Measurements from ENCODE around the gene DPH5. TPM values are rescaled to one million over a fixed set of nuclear protein-coding genes. Genes with fewer than 3 reads are reported as not detected.

DPH5 gene
- total and polyA plus RNA-seq, 2 donors (not counting 3 experiments of a cell fraction or from before 2014, with no cell fraction given): 37.2 to 43.6 TPM

GRCh38 chr1:101041300-101041699 is 15.7 kb upstream of the DPH5 start:
- dilution Hi-C loops (cut with MboI; ENCODE audit: extremely low pct_ligation_motif_present, low sequenced_read_pairs) (no loop called here), intact Hi-C loops (cut with micrococcal nuclease) (no loop called here)
- ChIA-PET POLR2A (no interaction called here), CTCF (no interaction called here)
- H3K27ac ChIP-seq (ENCODE audit: insufficient read depth, low read depth, low read length): no peak overlapping the region
- peaks cover 3% of the 10 kb centered on the region for H3K4me1 ChIP-seq (ENCODE audit: control insufficient read depth, extremely low read depth, insufficient read depth, low read length)
- H3K36me3 ChIP-seq (ENCODE audit: control insufficient read depth in 2 of 2, extremely low read depth in 1 of 2, insufficient read depth in 2 of 2, low read length in 2 of 2): peaks cover 3 to 4% of the 10 kb centered on the region in 2 experiments
- H2AFZ ChIP-seq (ENCODE audit: low read depth, low read length): no peak overlapping the region
- peaks cover 2% of the 10 kb centered on the region for H3K9me3 ChIP-seq (replicated peaks; ENCODE audit: control insufficient read depth, insufficient read depth, low read length)
- H3K9me1 ChIP-seq (replicated peaks; ENCODE audit: control insufficient read depth, extremely low read depth, insufficient read depth, low read length): no peaks in the 10 kb centered on the region
- H3K27me3 ChIP-seq (ENCODE audit: control insufficient read depth in 2 of 2, insufficient read depth in 2 of 2, low read length in 2 of 2): no peaks in the 10 kb centered on the region
- no peak overlapping the region for H3K4me2 ChIP-seq (ENCODE audit: insufficient read depth, low read length)
- TF ChIP-seq JUN (IDR thresholded peaks at IDR 0.05; ENCODE audit: borderline replicate concordance, insufficient read depth, insufficient read length, low read depth) (no peak), MAX (IDR thresholded peaks at IDR 0.05; ENCODE audit: insufficient read depth, insufficient read length) (no peak), CTCF (IDR thresholded peaks at IDR 0.05; ENCODE audit: extremely low read depth in 1 of 2, insufficient read depth in 1 of 2, low read depth in 1 of 2, low read length in 2 of 2) (no peak), FOS (IDR thresholded peaks at IDR 0.05; ENCODE audit: borderline replicate concordance, insufficient read depth, low read length) (no peak), EZH2 (IDR thresholded peaks at IDR 0.05; ENCODE audit: borderline replicate concordance, low read depth, low read length, severe bottlenecking) (no peak), POLR2A (IDR thresholded peaks at IDR 0.05; ENCODE audit: low read depth, low read length) (no peak)
- DNase-seq (ENCODE audit: low read depth, low spot score) (no peak), FAIRE-seq (no peak)
- H3K9ac ChIP-seq (replicated peaks; ENCODE audit: extremely low read depth, insufficient read depth, low read length): no peak overlapping the region
- H4K20me1 ChIP-seq (replicated peaks; ENCODE audit: control insufficient read depth, extremely low read depth, insufficient read depth, low read length): no peaks in the 10 kb centered on the region
- peaks cover 4% of the 10 kb centered on the region for H3K79me2 ChIP-seq (ENCODE audit: control insufficient read depth, insufficient read depth, low read length)
- BruUV-seq (replicated peaks): no TSS peak
- H3K4me3 ChIP-seq (replicated peaks in 1 of 3; ENCODE audit: insufficient read depth in 1 of 3, low read depth in 1 of 3, low read length in 3 of 3): no peak overlapping the region

GRCh38 chr1:101040666-101041065 is 15.1 kb upstream of the DPH5 start:
- H3K4me2 ChIP-seq (ENCODE audit: insufficient read depth, low read length): no peak overlapping the region
- peaks cover 8% of the 10 kb centered on the region for H3K79me2 ChIP-seq (ENCODE audit: control insufficient read depth, insufficient read depth, low read length)
- ChIA-PET POLR2A (no interaction called here), CTCF (no interaction called here)
- no peak overlapping the region for H3K27ac ChIP-seq (ENCODE audit: insufficient read depth, low read depth, low read length)
- no peak for FAIRE-seq
- dilution Hi-C loops (cut with MboI; ENCODE audit: extremely low pct_ligation_motif_present, low sequenced_read_pairs) (no loop called here), intact Hi-C loops (cut with micrococcal nuclease) (no loop called here)
- peaks cover 3% of the 10 kb centered on the region for H3K4me1 ChIP-seq (ENCODE audit: control insufficient read depth, extremely low read depth, insufficient read depth, low read length)
- H3K9me1 ChIP-seq (replicated peaks; ENCODE audit: control insufficient read depth, extremely low read depth, insufficient read depth, low read length): no peaks in the 10 kb centered on the region
- H2AFZ ChIP-seq (ENCODE audit: low read depth, low read length): no peak overlapping the region
- H3K4me3 ChIP-seq (replicated peaks in 1 of 3; ENCODE audit: insufficient read depth in 1 of 3, low read depth in 1 of 3, low read length in 3 of 3): no peak overlapping the region
- peaks cover 2% of the 10 kb centered on the region for H3K9me3 ChIP-seq (replicated peaks; ENCODE audit: control insufficient read depth, insufficient read depth, low read length)
- H4K20me1 ChIP-seq (replicated peaks; ENCODE audit: control insufficient read depth, extremely low read depth, insufficient read depth, low read length): no peaks in the 10 kb centered on the region
- H3K9ac ChIP-seq (replicated peaks; ENCODE audit: extremely low read depth, insufficient read depth, low read length): no peak overlapping the region
- BruUV-seq (replicated peaks): no TSS peak
- no peaks in the 10 kb centered on the region for H3K27me3 ChIP-seq (ENCODE audit: control insufficient read depth in 2 of 2, insufficient read depth in 2 of 2, low read length in 2 of 2)
- DNase-seq (ENCODE audit: low read depth, low spot score): no peak
- peaks cover 3 to 4% of the 10 kb centered on the region in 2 experiments for H3K36me3 ChIP-seq (ENCODE audit: control insufficient read depth in 2 of 2, extremely low read depth in 1 of 2, insufficient read depth in 2 of 2, low read length in 2 of 2)
- TF ChIP-seq MYC (IDR thresholded peaks at IDR 0.05; ENCODE audit: low read depth, low read length) (no peak), JUN (IDR thresholded peaks at IDR 0.05; ENCODE audit: borderline replicate concordance, insufficient read depth, insufficient read length, low read depth) (no peak), POLR2AphosphoS5 (IDR thresholded peaks at IDR 0.05; ENCODE audit: insufficient read depth, low read depth, low read length) (no peak), POLR2A (IDR thresholded peaks at IDR 0.05; ENCODE audit: low read depth, low read length) (no peak), MAX (IDR thresholded peaks at IDR 0.05; ENCODE audit: insufficient read depth, insufficient read length) (no peak), EZH2 (IDR thresholded peaks at IDR 0.05; ENCODE audit: borderline replicate concordance, low read depth, low read length, severe bottlenecking) (no peak), CTCF (IDR thresholded peaks at IDR 0.05; ENCODE audit: extremely low read depth in 1 of 2, insufficient read depth in 1 of 2, low read depth in 1 of 2, low read length in 2 of 2) (no peak), FOS (IDR thresholded peaks at IDR 0.05; ENCODE audit: borderline replicate concordance, insufficient read depth, low read length) (no peak), GATA2 (IDR thresholded peaks at IDR 0.05; ENCODE audit: insufficient read depth, insufficient read length, low read depth, low read length) (no peak)

All from endothelial cell of umbilical vein (primary cell).